ENCODE data around the gene NR5A1.

NR5A1 gene

DNA sequence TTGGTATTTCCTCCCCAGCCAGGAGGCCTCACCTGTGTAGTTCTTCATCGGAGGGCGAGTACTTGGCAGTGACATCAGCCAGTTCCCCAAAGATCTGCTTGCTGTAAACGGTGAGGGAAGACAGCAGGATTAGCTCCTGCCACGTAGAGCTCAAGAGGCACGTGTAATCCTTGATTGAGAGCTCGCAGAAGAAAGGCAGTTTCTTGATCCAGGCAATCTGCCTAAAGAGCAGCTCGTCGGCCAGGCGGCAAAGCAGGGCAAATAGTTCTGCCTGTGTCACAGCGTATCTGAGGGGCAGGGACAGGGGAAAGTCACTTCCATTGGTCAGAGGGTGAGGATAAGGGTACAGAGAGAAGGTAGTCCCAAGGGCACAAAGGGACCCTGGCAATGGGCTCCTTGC lies 28.6 kb upstream of the NR5A1 start:
- no peak for TF ChIP-seq ISL1 (CRISPR knock-in tag; IDR thresholded peaks at IDR 0.05)
- TF ChIP-seq PPARA (CRISPR knock-in tag; IDR thresholded peaks at IDR 0.05; ENCODE audit: borderline replicate concordance), result no peak
- ATAC-seq, result no peak

DNA sequence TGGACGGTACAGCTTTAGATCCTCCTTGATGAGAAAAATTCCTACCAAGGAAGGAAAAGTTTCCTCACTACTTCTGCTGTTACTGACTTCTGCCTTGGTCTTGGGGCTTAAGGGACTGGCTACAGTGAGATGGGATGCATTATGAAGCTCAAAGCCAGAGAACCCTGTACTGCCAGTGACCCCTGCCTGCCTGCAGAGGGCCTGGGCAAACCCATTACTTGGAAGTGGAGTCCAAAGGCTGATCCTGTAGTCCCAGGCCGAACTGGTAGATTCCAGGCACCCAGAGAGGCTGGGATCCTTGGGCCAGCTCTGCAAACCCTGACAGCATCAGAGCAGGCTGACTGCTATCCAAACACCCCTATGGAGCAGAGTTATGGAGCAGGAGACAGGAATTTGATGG lies 25.7 kb upstream of the NR5A1 start:
- ATAC-seq, result no peak
- TF ChIP-seq ESRRG (CRISPR knock-in tag; IDR thresholded peaks at IDR 0.05) (no peak), CSDC2 (CRISPR knock-in tag; IDR thresholded peaks at IDR 0.05) (no peak), ZFP30 (CRISPR knock-in tag; IDR thresholded peaks at IDR 0.05) (no peak), ARNTL (CRISPR knock-in tag; IDR thresholded peaks at IDR 0.05; ENCODE audit: borderline replicate concordance, low read depth) (no peak), PPARA (CRISPR knock-in tag; IDR thresholded peaks at IDR 0.05; ENCODE audit: borderline replicate concordance) (no peak), ZFP3 (CRISPR knock-in tag; IDR thresholded peaks at IDR 0.05) (no peak)
- TF ChIP-seq, protein P1, sequence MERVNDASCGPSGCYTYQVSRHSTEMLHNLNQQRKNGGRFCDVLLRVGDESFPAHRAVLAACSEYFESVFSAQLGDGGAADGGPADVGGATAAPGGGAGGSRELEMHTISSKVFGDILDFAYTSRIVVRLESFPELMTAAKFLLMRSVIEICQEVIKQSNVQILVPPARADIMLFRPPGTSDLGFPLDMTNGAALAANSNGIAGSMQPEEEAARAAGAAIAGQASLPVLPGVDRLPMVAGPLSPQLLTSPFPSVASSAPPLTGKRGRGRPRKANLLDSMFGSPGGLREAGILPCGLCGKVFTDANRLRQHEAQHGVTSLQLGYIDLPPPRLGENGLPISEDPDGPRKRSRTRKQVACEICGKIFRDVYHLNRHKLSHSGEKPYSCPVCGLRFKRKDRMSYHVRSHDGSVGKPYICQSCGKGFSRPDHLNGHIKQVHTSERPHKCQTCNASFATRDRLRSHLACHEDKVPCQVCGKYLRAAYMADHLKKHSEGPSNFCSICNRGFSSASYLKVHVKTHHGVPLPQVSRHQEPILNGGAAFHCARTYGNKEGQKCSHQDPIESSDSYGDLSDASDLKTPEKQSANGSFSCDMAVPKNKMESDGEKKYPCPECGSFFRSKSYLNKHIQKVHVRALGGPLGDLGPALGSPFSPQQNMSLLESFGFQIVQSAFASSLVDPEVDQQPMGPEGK (CRISPR knock-in tag; IDR thresholded peaks at IDR 0.05; ENCODE audit: borderline replicate concordance), result no peak
- TF ChIP-seq, protein P2, sequence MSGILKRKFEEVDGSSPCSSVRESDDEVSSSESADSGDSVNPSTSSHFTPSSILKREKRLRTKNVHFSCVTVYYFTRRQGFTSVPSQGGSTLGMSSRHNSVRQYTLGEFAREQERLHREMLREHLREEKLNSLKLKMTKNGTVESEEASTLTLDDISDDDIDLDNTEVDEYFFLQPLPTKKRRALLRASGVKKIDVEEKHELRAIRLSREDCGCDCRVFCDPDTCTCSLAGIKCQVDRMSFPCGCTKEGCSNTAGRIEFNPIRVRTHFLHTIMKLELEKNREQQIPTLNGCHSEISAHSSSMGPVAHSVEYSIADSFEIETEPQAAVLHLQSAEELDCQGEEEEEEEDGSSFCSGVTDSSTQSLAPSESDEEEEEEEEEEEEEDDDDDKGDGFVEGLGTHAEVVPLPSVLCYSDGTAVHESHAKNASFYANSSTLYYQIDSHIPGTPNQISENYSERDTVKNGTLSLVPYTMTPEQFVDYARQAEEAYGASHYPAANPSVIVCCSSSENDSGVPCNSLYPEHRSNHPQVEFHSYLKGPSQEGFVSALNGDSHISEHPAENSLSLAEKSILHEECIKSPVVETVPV (CRISPR knock-in tag; IDR thresholded peaks at IDR 0.05), result no peak
- TF ChIP-seq, protein P3, sequence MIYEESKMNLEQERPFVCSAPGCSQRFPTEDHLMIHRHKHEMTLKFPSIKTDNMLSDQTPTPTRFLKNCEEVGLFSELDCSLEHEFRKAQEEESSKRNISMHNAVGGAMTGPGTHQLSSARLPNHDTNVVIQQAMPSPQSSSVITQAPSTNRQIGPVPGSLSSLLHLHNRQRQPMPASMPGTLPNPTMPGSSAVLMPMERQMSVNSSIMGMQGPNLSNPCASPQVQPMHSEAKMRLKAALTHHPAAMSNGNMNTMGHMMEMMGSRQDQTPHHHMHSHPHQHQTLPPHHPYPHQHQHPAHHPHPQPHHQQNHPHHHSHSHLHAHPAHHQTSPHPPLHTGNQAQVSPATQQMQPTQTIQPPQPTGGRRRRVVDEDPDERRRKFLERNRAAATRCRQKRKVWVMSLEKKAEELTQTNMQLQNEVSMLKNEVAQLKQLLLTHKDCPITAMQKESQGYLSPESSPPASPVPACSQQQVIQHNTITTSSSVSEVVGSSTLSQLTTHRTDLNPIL (CRISPR knock-in tag; IDR thresholded peaks at IDR 0.05; ENCODE audit: low read depth), result no peak

DNA sequence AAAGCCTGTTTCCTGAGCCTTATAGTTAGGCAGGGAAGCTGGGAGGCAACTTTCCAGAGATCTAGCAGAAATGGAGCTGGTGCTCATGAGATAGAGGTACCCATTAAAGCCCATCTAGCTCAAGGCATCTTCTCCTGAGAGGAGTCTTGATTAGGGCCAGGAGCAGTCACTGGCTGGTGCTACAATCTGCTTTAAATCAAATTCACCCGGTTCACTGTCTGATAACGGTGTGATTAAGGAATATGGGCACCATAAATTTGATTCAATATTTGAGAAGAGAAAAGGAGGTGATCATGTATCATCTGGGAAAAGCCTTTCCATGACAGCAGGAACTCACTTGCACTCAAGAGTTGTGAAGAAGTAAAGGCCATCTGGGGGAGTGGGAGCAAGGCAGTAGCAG lies 23.9 kb upstream of the NR5A1 start:
- TF ChIP-seq ZNF70 (CRISPR knock-in tag; IDR thresholded peaks at IDR 0.05) (no peak), ZNF8 (CRISPR knock-in tag; IDR thresholded peaks at IDR 0.05) (no peak)
- no peak for ATAC-seq

DNA sequence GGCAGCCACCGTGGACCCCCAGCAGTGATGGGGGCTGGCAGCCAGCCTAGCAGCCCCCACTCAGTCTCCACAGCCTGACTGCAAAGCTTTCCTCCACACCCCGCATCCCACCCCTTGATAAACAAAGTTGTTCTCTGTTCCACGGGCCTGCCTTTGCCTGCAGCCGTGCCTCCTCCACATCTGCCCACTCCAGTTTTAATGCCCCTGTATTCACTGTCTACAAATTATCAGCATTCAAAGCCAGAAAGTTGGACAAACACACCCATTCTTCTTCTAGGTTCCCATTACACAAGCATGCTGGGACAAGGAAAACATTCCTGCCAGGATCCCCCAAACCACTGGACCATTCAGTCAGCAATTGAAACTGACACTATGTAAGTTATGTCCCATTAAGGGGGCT lies 23.0 kb upstream of the NR5A1 start:
- TF ChIP-seq, protein P4, sequence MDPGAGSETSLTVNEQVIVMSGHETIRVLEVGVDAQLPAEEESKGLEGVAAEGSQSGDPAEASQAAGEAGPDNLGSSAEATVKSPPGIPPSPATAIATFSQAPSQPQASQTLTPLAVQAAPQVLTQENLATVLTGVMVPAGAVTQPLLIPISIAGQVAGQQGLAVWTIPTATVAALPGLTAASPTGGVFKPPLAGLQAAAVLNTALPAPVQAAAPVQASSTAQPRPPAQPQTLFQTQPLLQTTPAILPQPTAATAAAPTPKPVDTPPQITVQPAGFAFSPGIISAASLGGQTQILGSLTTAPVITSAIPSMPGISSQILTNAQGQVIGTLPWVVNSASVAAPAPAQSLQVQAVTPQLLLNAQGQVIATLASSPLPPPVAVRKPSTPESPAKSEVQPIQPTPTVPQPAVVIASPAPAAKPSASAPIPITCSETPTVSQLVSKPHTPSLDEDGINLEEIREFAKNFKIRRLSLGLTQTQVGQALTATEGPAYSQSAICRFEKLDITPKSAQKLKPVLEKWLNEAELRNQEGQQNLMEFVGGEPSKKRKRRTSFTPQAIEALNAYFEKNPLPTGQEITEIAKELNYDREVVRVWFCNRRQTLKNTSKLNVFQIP (CRISPR knock-in tag; IDR thresholded peaks at IDR 0.05; ENCODE audit: borderline replicate concordance, low read depth), result no peak
- no peak for TF ChIP-seq ZNF70 (CRISPR knock-in tag; IDR thresholded peaks at IDR 0.05)
- TF ChIP-seq ZNF565 (CRISPR knock-in tag; conservative IDR thresholded peaks at IDR 0.05; ENCODE audit: low read depth), result no peak
- no peak for TF ChIP-seq OSR1 (CRISPR knock-in tag; IDR thresholded peaks at IDR 0.05)
- TF ChIP-seq, protein P2 (CRISPR knock-in tag; IDR thresholded peaks at IDR 0.05), result no peak
- TF ChIP-seq, protein P1 (CRISPR knock-in tag; IDR thresholded peaks at IDR 0.05; ENCODE audit: borderline replicate concordance), result no peak
- ATAC-seq, result no peak

DNA sequence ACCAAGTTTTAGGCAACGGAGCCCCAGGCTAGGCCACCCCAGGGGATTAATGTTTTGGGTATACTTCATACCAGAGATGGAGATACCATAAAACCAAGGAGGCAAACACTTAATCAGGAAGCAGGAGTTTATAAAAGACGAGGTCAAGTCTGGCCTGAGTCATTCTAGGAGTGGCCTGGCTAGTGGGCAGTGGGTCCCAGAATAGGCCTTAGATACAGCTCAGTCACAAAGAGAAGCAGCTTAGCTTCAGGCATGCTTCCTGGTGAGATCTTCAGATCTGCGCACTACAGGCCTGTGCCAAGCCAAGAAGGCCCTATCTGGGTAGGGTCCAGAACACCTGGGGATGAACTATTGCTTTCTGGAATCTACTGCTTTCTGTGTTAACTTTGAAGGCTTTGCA lies 20.6 kb upstream of the NR5A1 start:
- TF ChIP-seq OSR1 (CRISPR knock-in tag; IDR thresholded peaks at IDR 0.05), result no peak
- TF ChIP-seq, protein P3 (CRISPR knock-in tag; IDR thresholded peaks at IDR 0.05; ENCODE audit: low read depth), result no peak
- no peak for TF ChIP-seq ZFP30 (CRISPR knock-in tag; IDR thresholded peaks at IDR 0.05)
- TF ChIP-seq RARB (CRISPR knock-in tag; IDR thresholded peaks at IDR 0.05), result no peak
- no peak for TF ChIP-seq ESRRG (CRISPR knock-in tag; IDR thresholded peaks at IDR 0.05)
- no peak for TF ChIP-seq ZNF565 (CRISPR knock-in tag; conservative IDR thresholded peaks at IDR 0.05; ENCODE audit: low read depth)
- TF ChIP-seq ARNTL (CRISPR knock-in tag; IDR thresholded peaks at IDR 0.05; ENCODE audit: borderline replicate concordance, low read depth), result no peak
- TF ChIP-seq ZFP3 (CRISPR knock-in tag; IDR thresholded peaks at IDR 0.05), result no peak
- TF ChIP-seq, protein P4 (CRISPR knock-in tag; IDR thresholded peaks at IDR 0.05; ENCODE audit: borderline replicate concordance, low read depth), result no peak
- no peak for TF ChIP-seq GLIS3 (CRISPR knock-in tag; IDR thresholded peaks at IDR 0.05)
- TF ChIP-seq TCF4 (CRISPR knock-in tag; IDR thresholded peaks at IDR 0.05; ENCODE audit: borderline replicate concordance), result no peak
- no peak for ATAC-seq
